Measurements from ENCODE around the gene LRCH1. TPM values are rescaled to one million over a fixed set of nuclear protein-coding genes. Genes with fewer than 3 reads are reported as not detected.

The LRCH1 gene
- total and polyA plus RNA-seq, 4 donors, result 13.4 to 19.0 (median 14.6) TPM

DNA sequence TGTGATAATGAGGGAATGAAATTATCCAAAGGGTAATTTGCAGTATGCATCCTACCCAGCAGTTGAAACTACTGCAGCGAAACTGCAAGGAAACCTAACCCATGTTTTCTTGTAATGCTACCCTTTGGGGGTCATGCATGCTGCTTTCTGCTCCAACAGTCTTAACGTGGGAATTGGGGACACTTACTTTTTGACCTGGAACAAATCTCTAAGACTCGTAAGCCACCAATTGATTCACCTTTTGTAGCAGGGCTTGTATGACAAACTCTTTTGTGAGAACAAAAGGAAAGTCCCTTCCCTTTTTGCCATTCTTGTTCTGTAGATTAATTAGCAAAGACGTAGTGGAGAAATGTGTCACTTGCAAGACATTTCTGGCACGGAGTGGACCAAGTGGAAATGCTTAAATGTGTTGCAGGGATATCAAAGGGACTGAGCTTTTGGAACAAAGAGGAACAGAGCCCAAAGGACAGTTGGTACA lies 27.4 kb downstream of the LRCH1 start:
- 75% methylated on average over 2 of the region's 5 CpGs for WGBS (ENCODE audit: insufficient coverage)
- no peak for DNase-seq (ENCODE audit: low read depth in 4 of 6, low spot score in 6 of 6)
- no peaks in the 10 kb centered on the region for H3K9me3 ChIP-seq (ENCODE audit: control insufficient read depth, insufficient read depth, low read length)
- H3K36me3 ChIP-seq (ENCODE audit: control insufficient read depth, insufficient read depth, low read length), result no peaks in the 10 kb centered on the region
- H3K27me3 ChIP-seq (ENCODE audit: control insufficient read depth, insufficient read depth, low read length), result no peaks in the 10 kb centered on the region
- no peak overlapping the region for H3K4me3 ChIP-seq (ENCODE audit: low read depth, low read length)
- H3K27ac ChIP-seq (ENCODE audit: low read depth, low read length), result no peak overlapping the region
- peaks cover 4% of the 10 kb centered on the region for H3K4me1 ChIP-seq (ENCODE audit: control insufficient read depth, insufficient read depth, low read length)

DNA sequence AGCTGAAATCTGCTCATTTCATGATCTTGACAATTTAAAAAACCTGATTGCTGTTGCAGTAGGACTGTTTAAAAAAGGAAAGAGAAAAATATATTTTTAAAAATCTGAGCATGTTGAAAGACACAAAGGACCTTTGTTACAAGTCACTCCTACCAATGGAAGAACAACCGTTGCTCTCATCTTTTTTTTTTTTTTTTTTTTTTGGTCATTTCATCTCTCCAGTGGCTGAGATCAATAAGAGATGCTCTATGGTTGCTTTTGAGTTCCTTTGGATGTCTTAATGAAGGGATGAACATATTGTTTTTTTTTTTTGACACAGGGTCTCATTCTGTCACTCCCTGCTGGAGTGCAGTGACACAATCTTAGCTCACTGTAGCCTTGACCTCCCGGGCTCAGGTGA lies 29.2 kb downstream of the LRCH1 start:
- H3K27me3 ChIP-seq (ENCODE audit: control insufficient read depth, insufficient read depth, low read length), result no peaks in the 10 kb centered on the region
- no CpG with 5 or more reads among the region's 2 CpGs for WGBS (ENCODE audit: insufficient coverage)
- no peaks in the 10 kb centered on the region for H3K9me3 ChIP-seq (ENCODE audit: control insufficient read depth, insufficient read depth, low read length)
- DNase-seq (ENCODE audit: low read depth in 4 of 6, low spot score in 6 of 6), result no peak
- H3K27ac ChIP-seq (ENCODE audit: low read depth, low read length), result no peak overlapping the region
- H3K4me3 ChIP-seq (ENCODE audit: low read depth, low read length), result no peak overlapping the region
- no peaks in the 10 kb centered on the region for H3K36me3 ChIP-seq (ENCODE audit: control insufficient read depth, insufficient read depth, low read length)
- peaks cover 4% of the 10 kb centered on the region for H3K4me1 ChIP-seq (ENCODE audit: control insufficient read depth, insufficient read depth, low read length)

DNA sequence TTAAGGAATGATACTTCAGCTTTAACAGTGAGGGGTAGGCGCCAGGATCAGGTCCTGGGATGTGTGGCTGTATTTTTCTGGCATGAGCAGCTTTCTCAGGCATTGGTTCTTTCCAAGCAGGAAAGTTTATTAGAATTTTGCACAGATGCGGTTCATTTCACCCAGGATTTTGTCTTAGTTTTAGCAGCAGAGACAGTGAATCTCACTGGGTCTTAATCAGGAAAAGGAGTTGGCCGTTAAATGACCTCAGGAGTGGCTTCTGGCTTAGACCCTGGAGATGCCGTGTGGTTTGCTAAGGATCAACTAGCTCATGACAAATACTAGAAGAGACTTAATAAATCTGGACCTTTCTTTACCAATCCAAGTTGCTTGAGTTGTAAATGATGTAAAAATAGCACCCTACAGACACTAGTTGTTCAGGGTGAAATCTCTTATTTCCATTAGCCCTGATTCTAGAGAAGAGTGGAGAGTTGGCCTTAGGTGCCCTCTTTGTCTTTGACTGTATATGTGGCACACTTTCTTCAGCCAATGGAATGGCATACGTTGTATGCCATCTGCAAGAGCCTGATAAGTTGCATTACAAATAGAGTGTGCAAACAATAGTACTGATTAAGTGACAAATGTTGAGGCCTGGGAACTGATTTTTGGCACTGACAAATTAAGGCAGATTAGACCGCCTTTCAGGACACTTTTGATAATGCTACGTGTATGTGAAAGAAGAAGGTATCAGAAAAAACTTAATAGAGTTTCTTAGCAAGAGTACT lies 34.0 kb downstream of the LRCH1 start:
- no peak overlapping the region for H3K27ac ChIP-seq (ENCODE audit: low read depth, low read length)
- H3K9me3 ChIP-seq (ENCODE audit: control insufficient read depth, insufficient read depth, low read length), result no peaks in the 10 kb centered on the region
- no peaks in the 10 kb centered on the region for H3K36me3 ChIP-seq (ENCODE audit: control insufficient read depth, insufficient read depth, low read length)
- no peaks in the 10 kb centered on the region for H3K27me3 ChIP-seq (ENCODE audit: control insufficient read depth, insufficient read depth, low read length)
- WGBS (ENCODE audit: insufficient coverage), result 70% methylated on average over 5 of the region's 7 CpGs
- DNase-seq (ENCODE audit: low read depth in 4 of 6, low spot score in 6 of 6), result no peak
- no peak overlapping the region for H3K4me3 ChIP-seq (ENCODE audit: low read depth, low read length)
- no peaks in the 10 kb centered on the region for H3K4me1 ChIP-seq (ENCODE audit: control insufficient read depth, insufficient read depth, low read length)

DNA sequence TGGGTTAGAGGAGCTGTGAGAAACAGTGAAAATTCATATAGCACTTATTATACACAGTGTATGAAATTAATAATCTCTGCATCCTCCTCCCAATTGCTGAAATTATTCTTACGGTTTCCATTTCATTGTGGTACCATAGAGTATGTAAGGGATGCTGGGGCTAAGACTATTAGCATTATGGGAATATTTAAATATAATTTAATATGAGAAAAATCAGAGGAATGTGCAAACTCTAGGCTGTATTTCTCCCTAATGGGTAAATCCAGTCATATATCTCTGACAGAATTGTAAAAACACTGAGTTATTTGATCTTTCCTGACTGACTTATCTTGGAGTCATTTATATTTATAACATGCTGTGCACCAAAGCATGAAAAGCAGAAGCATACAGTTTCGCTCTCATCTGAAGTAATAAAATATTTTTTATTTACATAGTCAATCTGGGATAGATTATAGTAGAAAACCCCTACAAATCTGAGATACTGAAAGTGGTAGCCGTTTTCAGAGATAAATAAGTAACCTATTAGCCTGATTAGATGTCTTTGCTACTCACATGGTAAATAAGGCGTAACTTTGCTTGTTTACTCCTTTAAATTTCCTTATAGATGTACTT lies 34.9 kb downstream of the LRCH1 start:
- peak in 1 of 6 donors; percentile 22 for DNase-seq (ENCODE audit: low read depth in 4 of 6, low spot score in 6 of 6)
- H3K9me3 ChIP-seq (ENCODE audit: control insufficient read depth, insufficient read depth, low read length), result no peaks in the 10 kb centered on the region
- no peaks in the 10 kb centered on the region for H3K4me1 ChIP-seq (ENCODE audit: control insufficient read depth, insufficient read depth, low read length)
- no peak overlapping the region for H3K27ac ChIP-seq (ENCODE audit: low read depth, low read length)
- no peak overlapping the region for H3K4me3 ChIP-seq (ENCODE audit: low read depth, low read length)
- no CpG with 5 or more reads among the region's 4 CpGs for WGBS (ENCODE audit: insufficient coverage)
- H3K27me3 ChIP-seq (ENCODE audit: control insufficient read depth, insufficient read depth, low read length), result no peaks in the 10 kb centered on the region
- H3K36me3 ChIP-seq (ENCODE audit: control insufficient read depth, insufficient read depth, low read length), result no peaks in the 10 kb centered on the region

DNA sequence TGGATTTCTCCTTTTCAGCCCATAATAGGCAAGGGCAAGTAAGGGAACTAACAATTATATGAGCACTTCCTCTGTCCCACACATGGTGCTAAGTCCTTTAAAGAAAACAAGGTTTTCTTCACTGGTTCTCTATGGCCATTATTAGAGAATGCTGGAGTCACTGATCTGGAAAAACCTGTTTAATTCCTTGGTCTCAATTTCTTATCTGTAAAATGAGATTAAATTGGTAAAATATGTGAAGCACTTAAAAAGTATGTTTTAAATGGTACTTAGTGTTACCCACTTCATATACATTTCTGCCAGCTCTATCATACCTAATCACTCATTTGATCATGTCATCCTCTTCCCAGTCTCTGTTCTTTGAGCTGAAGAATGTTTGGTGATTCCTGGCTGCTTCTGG lies 39.4 kb downstream of the LRCH1 start:
- no peak for DNase-seq (ENCODE audit: low read depth in 4 of 6, low spot score in 6 of 6)
- H3K36me3 ChIP-seq (ENCODE audit: control insufficient read depth, insufficient read depth, low read length), result no peaks in the 10 kb centered on the region
- H3K9me3 ChIP-seq (ENCODE audit: control insufficient read depth, insufficient read depth, low read length), result no peaks in the 10 kb centered on the region
- H3K4me3 ChIP-seq (ENCODE audit: low read depth, low read length), result no peak overlapping the region
- H3K27ac ChIP-seq (ENCODE audit: low read depth, low read length), result no peak overlapping the region
- H3K27me3 ChIP-seq (ENCODE audit: control insufficient read depth, insufficient read depth, low read length), result no peaks in the 10 kb centered on the region
- H3K4me1 ChIP-seq (ENCODE audit: control insufficient read depth, insufficient read depth, low read length), result no peaks in the 10 kb centered on the region

DNA sequence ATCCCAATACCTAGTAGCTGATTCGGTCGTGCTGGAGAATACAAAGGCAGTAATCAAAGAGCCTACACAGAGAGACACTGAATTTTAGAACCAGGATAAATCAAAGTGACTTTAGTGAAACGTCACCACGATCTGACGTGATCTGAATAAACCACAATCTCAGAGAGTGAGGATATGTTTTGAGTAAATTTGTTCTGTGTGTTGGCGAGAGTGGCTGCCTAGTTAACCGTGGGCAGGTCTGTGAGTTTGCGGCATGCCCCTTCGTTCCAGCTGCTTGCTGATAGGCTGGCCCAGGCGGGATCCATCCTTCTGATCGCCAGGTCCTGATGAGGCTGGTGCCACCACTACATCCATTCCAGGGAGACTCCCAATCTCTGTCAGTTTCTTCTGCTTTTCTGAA lies 40.4 kb downstream of the LRCH1 start:
- Histone ChIP-seq H3K36me3 (ENCODE audit: control insufficient read depth, insufficient read depth, low read length) (no peaks in the 10 kb centered on the region), H3K27ac (ENCODE audit: low read depth, low read length) (no peak overlapping the region), H3K4me1 (ENCODE audit: control insufficient read depth, insufficient read depth, low read length) (no peaks in the 10 kb centered on the region), H3K27me3 (ENCODE audit: control insufficient read depth, insufficient read depth, low read length) (no peaks in the 10 kb centered on the region), H3K9me3 (ENCODE audit: control insufficient read depth, insufficient read depth, low read length) (no peaks in the 10 kb centered on the region), H3K4me3 (ENCODE audit: low read depth, low read length) (no peak overlapping the region)
- no peak for DNase-seq (ENCODE audit: low read depth in 4 of 6, low spot score in 6 of 6)
- 56% methylated on average over 5 of the region's 11 CpGs for WGBS (ENCODE audit: insufficient coverage)

DNA sequence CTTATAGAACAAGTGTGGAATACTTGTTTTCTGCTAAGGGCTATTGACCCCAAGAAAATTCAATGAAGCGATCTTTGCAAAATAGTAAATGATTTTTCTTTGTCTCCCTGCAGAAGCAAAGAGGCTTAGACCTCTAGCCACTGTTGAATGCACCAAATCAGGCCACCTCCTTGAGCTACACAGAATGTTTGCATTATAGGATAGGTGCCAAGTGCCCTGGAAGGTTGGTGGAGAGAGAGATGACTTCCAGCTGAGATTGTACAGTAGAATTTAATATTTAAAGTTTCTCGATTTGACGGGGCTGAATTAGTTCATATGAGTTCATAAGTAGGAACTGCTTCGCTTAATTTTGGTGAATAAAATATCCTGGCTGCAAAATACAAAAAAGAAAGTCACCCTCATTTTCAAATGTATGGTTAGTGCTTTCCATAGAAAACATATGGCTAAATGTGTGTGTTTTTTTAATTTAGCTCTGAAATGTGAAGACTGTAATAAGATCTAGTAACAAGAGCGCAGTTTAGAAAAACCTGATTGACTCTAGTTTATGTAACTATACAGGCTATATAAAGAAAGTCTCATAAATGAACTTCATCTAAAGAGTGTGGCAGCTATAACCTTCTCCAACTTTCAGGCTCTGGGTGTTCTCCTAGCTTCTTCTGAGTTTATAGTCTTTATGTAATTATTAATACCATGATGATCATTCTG lies 41.6 kb downstream of the LRCH1 start:
- H3K9me3 ChIP-seq (ENCODE audit: control insufficient read depth, insufficient read depth, low read length), result no peaks in the 10 kb centered on the region

DNA sequence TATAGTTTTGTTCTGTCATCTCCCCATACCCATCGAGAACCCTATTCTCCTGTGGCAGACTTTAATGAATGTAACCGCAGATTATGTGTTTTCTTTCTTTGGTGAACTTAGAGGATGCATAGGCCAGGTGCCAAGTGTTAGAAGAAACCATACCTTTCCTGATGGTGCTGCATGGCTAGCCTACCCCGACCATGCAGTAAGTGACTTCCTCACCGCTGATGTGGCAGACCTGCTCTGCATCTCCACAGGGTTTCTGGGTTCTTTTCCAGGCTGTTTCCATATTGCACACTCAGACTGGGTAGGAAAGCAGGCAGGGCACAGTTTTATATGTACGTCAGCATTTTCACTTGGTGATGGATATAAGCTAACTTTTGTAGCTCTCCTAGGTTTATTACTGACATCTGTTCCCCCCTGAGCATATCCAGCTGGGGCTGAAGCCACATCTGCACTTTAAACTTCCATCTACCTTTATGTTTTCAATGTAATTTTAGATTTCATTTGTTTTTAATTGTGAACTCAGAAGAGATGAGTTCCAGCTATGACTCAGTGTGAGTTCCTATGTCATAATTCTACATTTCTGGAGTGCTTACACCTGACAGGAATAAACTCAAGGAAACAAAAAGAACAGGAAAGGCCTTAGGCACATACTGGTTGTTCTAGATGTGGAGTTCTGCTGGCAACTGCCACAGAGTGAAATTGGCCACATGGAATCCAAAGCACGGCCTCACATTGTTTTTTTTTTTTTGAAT lies 42.3 kb downstream of the LRCH1 start:
- no peak overlapping the region for H3K4me3 ChIP-seq (ENCODE audit: low read depth, low read length)
- H3K36me3 ChIP-seq (ENCODE audit: control insufficient read depth, insufficient read depth, low read length), result no peaks in the 10 kb centered on the region
- no peak for DNase-seq (ENCODE audit: low read depth in 4 of 6, low spot score in 6 of 6)
- H3K4me1 ChIP-seq (ENCODE audit: control insufficient read depth, insufficient read depth, low read length), result no peaks in the 10 kb centered on the region
- no peaks in the 10 kb centered on the region for H3K27me3 ChIP-seq (ENCODE audit: control insufficient read depth, insufficient read depth, low read length)
- WGBS (ENCODE audit: insufficient coverage), result 81% methylated on average over 2 of the region's 6 CpGs
- no peak overlapping the region for H3K27ac ChIP-seq (ENCODE audit: low read depth, low read length)
- H3K9me3 ChIP-seq (ENCODE audit: control insufficient read depth, insufficient read depth, low read length), result no peaks in the 10 kb centered on the region

More for the DNA sequence above, 41.6 kb downstream of the LRCH1 start:
- DNase-seq (ENCODE audit: low read depth in 4 of 6, low spot score in 6 of 6), result no peak
- H3K27ac ChIP-seq (ENCODE audit: low read depth, low read length), result no peak overlapping the region
- H3K27me3 ChIP-seq (ENCODE audit: control insufficient read depth, insufficient read depth, low read length), result no peaks in the 10 kb centered on the region
- H3K4me3 ChIP-seq (ENCODE audit: low read depth, low read length), result no peak overlapping the region
- WGBS (ENCODE audit: insufficient coverage), result no CpG with 5 or more reads among the region's 5 CpGs
- no peaks in the 10 kb centered on the region for H3K4me1 ChIP-seq (ENCODE audit: control insufficient read depth, insufficient read depth, low read length)
- no peaks in the 10 kb centered on the region for H3K36me3 ChIP-seq (ENCODE audit: control insufficient read depth, insufficient read depth, low read length)

DNA sequence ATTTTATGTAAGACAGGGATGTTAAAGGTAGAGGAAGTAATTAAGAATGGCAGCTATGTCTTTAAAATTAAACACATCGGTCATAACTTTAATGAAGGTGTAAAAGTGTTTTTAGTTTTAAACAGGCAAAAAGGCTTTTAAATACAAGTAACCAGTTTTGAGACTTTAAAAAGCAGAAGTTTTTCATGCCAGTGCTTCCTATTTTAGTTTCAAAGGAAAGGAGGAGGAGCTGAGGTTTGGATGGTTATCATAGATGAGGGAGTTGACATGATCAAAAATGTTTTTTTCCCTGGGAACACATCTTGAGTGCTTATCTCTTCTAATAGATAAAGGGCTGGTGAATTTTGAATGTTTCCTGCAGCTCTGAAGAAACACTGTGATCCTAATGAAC lies 42.9 kb downstream of the LRCH1 start:
- Histone ChIP-seq H3K9me3 (ENCODE audit: control insufficient read depth, insufficient read depth, low read length) (no peaks in the 10 kb centered on the region), H3K27ac (ENCODE audit: low read depth, low read length) (peak overlapping the region; percentile 10), H3K4me1 (ENCODE audit: control insufficient read depth, insufficient read depth, low read length) (no peaks in the 10 kb centered on the region), H3K36me3 (ENCODE audit: control insufficient read depth, insufficient read depth, low read length) (no peaks in the 10 kb centered on the region), H3K27me3 (ENCODE audit: control insufficient read depth, insufficient read depth, low read length) (no peaks in the 10 kb centered on the region), H3K4me3 (ENCODE audit: low read depth, low read length) (no peak overlapping the region)
- no peak for DNase-seq (ENCODE audit: low read depth in 4 of 6, low spot score in 6 of 6)
- no CpG with 5 or more reads among the region's 1 CpG for WGBS (ENCODE audit: insufficient coverage)

All from spinal cord (tissue), 10 donors.